ENCODE data around the gene NTM.

NTM gene

DNA sequence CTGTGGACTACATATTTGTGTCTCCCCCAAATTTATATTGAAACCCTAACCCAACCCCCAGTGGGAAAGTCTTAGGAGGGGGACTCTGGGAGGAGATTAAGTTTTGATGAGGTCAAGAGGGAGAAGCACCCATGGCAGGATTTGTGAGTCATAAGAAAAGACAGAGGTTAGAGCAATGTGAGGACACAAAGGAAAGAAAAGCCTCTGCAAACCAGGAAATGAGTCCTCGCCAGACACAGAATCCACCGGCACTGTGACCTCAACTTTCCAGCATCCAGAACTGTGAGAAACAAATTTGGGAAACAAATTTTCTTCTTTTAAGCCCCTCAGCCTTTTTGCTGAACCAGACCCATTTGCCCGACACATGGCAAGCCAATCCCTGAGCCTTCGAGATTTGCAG is 397.0 kb downstream of the NTM start:
- no peak for DNase-seq (ENCODE audit: low spot score)
- TF ChIP-seq, protein P1, sequence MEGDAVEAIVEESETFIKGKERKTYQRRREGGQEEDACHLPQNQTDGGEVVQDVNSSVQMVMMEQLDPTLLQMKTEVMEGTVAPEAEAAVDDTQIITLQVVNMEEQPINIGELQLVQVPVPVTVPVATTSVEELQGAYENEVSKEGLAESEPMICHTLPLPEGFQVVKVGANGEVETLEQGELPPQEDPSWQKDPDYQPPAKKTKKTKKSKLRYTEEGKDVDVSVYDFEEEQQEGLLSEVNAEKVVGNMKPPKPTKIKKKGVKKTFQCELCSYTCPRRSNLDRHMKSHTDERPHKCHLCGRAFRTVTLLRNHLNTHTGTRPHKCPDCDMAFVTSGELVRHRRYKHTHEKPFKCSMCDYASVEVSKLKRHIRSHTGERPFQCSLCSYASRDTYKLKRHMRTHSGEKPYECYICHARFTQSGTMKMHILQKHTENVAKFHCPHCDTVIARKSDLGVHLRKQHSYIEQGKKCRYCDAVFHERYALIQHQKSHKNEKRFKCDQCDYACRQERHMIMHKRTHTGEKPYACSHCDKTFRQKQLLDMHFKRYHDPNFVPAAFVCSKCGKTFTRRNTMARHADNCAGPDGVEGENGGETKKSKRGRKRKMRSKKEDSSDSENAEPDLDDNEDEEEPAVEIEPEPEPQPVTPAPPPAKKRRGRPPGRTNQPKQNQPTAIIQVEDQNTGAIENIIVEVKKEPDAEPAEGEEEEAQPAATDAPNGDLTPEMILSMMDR (IDR thresholded peaks at IDR 0.05; ENCODE audit: extremely low read depth, missing control alignments), result no peak

DNA sequence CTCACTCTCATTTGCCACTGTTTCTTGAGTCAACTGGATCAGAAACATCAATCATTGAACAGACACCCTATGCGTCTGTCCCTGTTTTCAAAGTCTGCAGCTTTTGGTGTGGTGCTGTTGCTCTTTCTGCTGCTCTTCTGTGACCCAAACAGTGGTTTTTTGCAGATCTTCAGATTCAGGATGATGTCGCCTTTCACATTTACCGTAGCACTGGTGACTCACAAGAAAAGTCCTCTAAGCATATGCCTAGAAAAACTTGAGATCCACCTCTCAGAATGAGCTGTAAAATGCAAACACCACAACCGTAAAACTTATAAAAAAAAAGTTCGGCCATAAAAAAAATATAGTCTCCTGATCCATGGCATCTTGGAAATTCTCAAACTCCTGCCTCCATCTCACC is 400.4 kb downstream of the NTM start:
- no peak for DNase-seq (ENCODE audit: low spot score)
- TF ChIP-seq, protein P1 (IDR thresholded peaks at IDR 0.05; ENCODE audit: extremely low read depth, missing control alignments), result no peak

DNA sequence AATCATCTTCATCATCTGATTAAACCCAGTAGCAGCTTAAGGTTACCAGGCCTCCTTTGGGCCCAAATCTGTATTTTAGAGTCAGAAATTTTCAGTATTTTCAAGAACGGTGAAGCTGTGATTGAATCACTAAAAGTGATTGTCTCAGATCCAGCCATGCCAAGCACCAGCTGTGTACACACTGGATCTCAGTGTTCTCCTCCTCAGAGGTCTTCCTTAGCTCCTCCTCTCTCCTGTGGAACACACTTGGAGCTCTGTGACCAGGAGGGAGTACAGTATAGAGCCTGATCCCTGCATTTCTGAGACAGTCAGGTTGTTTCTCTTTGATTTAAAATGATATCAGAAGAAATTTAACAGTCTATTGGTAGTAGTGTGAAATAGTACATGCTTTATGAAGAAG is 401.1 kb downstream of the NTM start:
- TF ChIP-seq, protein P1 (IDR thresholded peaks at IDR 0.05; ENCODE audit: extremely low read depth, missing control alignments), result no peak

DNA sequence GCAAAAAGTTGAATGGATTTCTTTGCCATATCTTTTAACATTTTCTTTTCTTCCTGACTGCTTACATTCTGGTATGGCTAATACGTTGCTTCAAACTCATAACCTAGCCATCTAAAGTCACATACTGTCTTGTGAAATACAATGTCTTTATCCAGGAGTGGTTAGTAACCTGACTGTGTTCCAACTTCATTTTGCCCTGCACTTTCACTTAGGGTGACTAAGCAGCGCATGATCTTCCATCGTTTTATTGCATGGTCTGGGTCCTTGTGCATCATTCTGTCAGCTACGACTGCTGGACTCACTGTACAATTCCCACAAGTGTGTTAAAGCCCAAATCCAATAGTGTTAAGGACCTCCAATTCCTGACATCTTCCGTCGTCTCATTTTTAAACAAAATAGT is 403.2 kb downstream of the NTM start:
- TF ChIP-seq, protein P1 (IDR thresholded peaks at IDR 0.05; ENCODE audit: extremely low read depth, missing control alignments), result no peak
- no peak for DNase-seq (ENCODE audit: low spot score)

More for the DNA sequence above, 401.1 kb downstream of the NTM start:
- no peak for DNase-seq (ENCODE audit: low spot score)

DNA sequence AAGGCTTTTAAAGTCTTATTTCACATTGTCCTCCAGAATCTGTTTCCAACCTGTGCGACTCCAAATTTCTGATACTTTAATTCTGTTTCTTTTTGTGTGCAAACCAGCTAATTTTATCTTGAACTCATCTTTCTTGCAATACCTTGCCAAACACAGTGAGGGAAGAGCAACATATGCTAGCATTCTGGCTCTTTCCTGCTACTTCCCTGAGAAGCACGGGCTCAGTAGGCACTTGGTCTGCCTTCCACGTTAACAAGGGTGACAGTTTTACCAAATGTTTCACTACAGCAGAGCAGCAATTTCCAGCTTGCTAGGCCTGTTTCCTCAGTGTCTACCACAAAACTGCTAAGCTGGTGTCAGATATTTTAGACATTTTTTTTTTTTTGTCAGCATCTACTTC is 405.8 kb downstream of the NTM start:
- no peak for DNase-seq (ENCODE audit: low spot score)
- TF ChIP-seq, protein P1 (IDR thresholded peaks at IDR 0.05; ENCODE audit: extremely low read depth, missing control alignments), result no peak

DNA sequence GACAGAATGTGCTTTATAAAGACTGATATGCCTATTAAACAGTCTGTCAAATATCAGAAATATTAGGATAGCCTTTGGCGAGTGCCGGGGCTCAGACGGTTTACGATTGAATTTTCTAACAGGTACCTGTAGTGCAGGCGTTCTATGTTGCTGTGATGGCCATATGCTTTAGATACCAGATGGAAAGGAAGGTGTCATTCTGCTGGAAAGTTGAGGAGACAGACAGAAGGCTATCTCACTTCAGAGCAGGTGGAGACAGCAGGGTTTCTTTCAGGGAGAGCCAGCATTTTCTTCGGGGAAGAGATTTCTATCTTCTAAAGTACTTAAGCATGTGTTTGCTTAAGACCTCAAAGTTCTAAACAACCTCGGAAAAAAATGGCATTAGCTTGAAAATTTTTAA is 415.4 kb downstream of the NTM start:
- TF ChIP-seq, protein P1 (IDR thresholded peaks at IDR 0.05; ENCODE audit: extremely low read depth, missing control alignments), result no peak

DNA sequence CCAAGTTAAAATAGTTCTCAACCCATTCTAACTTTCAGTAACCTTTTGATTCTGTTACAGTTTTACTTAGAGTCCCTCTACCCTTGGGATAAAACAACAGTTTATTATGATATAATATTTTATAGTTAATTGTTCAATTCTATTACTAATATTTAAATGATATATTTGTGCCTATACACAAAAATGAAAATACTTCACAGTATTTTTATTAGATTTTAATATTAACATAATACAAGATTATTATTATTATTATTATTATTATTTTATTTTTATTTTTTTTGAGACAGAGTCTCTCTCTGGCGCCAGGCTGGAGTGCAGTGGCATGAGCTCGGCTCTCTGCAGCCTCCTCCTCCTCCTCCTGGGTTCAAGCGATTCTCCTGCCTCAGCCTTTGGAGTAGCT is 416.7 kb downstream of the NTM start:
- DNase-seq (ENCODE audit: low spot score), result no peak
- TF ChIP-seq, protein P1 (IDR thresholded peaks at IDR 0.05; ENCODE audit: extremely low read depth, missing control alignments), result no peak

More for the DNA sequence above, 415.4 kb downstream of the NTM start:
- DNase-seq (ENCODE audit: low spot score), result no peak
